Immature natural killer cell (primary cell): ENCODE measurements around the gene DLX5. TPM values are rescaled to one million over a fixed set of nuclear protein-coding genes. Genes with fewer than 3 reads are reported as not detected.

Experiments
- DNase-seq, 3 donors: peaks; one replicate each; pipeline ENCODE4 v3.0.0; 2022; ENCODE audit warnings: mixed read lengths in 1 of 3
- H3K27ac Mint-ChIP-seq, 6 donors: one replicate each; pipeline ENCODE4 v1.8.0; 2020; ENCODE audit warnings: mixed read lengths in 6 of 6, mild to moderate bottlenecking in 5 of 6, inconsistent platforms in 4 of 6, moderate library complexity in 3 of 6
- H3K27me3 Mint-ChIP-seq, 3 donors: one replicate each; pipeline ENCODE4 v1.8.0; 2020 to 2021; ENCODE audit warnings: low read depth in 3 of 3, mild to moderate bottlenecking in 3 of 3, mixed read lengths in 3 of 3, moderate library complexity in 3 of 3, inconsistent platforms in 1 of 3
- H3K36me3 Mint-ChIP-seq, 3 donors: one replicate each; pipeline ENCODE4 v1.8.0; 2020; ENCODE audit warnings: mixed read lengths in 3 of 3, inconsistent platforms in 2 of 3, mild to moderate bottlenecking in 2 of 3
- H3K4me1 Mint-ChIP-seq, 2 donors: one replicate each; pipeline ENCODE4 v1.8.0; 2020; ENCODE audit warnings: inconsistent platforms in 2 of 2, mild to moderate bottlenecking in 2 of 2, mixed read lengths in 2 of 2, moderate library complexity in 1 of 2
- H3K4me3 Mint-ChIP-seq, 5 donors: one replicate each; pipeline ENCODE4 v1.8.0; 2020; ENCODE audit warnings: mild to moderate bottlenecking in 5 of 5, mixed read lengths in 5 of 5, inconsistent platforms in 3 of 5, moderate library complexity in 3 of 5
- H3K9me3 Mint-ChIP-seq, 6 donors: one replicate each; pipeline ENCODE4 v1.8.0; 2020; ENCODE audit warnings: mild to moderate bottlenecking in 6 of 6, mixed read lengths in 6 of 6, inconsistent platforms in 4 of 6, moderate library complexity in 3 of 6
- polyA plus RNA-seq, 3 donors: library from polyadenylated mRNA; unstranded; fragments of 300-500 nt; fragmentation: Illumina TruSeq; gene quantifications; one replicate each; pipeline ENCODE4 v1.2.3, GENCODE V29; 2021

The DLX5 gene
- polyA plus RNA-seq, 3 donors from 2014 or later = not detected

- no peak overlapping the region for H3K4me3 Mint-ChIP-seq
- peaks cover 11 to 34% (median 16%) of the 10 kb centered on the region in 3 donors for H3K27me3 Mint-ChIP-seq
- H3K9me3 Mint-ChIP-seq = peaks cover 0 to 2% (median 0%) of the 10 kb centered on the region in 6 donors
- H3K36me3 Mint-ChIP-seq = no peaks in the 10 kb centered on the region
- H3K27ac Mint-ChIP-seq = no peak overlapping the region
- H3K4me1 Mint-ChIP-seq = no peaks in the 10 kb centered on the region
- DNase-seq = no peak
Observed at GRCh38 chr7:96985992-96986391, 38.6 kb downstream of the DLX5 start.

- H3K27ac Mint-ChIP-seq = no peak overlapping the region
- peaks cover 0 to 2% (median 0%) of the 10 kb centered on the region in 6 donors for H3K9me3 Mint-ChIP-seq
- DNase-seq = no peak
- H3K4me3 Mint-ChIP-seq = no peak overlapping the region
- H3K36me3 Mint-ChIP-seq = no peaks in the 10 kb centered on the region
- H3K4me1 Mint-ChIP-seq = no peaks in the 10 kb centered on the region
- peaks cover 3 to 14% (median 7%) of the 10 kb centered on the region in 3 donors for H3K27me3 Mint-ChIP-seq
Observed at GRCh38 chr7:96982586-96982985, 42.0 kb downstream of the DLX5 start.

GRCh38 chr7:96979551-96980276, 44.9 kb downstream of the DLX5 start:
- Mint-ChIP-seq H3K36me3 (no peaks in the 10 kb centered on the region), H3K27me3 (peaks cover 0 to 7% (median 4%) of the 10 kb centered on the region in 3 donors), H3K4me3 (no peak overlapping the region), H3K27ac (no peak overlapping the region), H3K4me1 (no peaks in the 10 kb centered on the region), H3K9me3 (no peaks in the 10 kb centered on the region)
- DNase-seq = no peak

GRCh38 chr7:96977445-96977844, 47.2 kb downstream of the DLX5 start:
- no peak overlapping the region for H3K27ac Mint-ChIP-seq
- H3K36me3 Mint-ChIP-seq = no peaks in the 10 kb centered on the region
- no peaks in the 10 kb centered on the region for H3K9me3 Mint-ChIP-seq
- H3K27me3 Mint-ChIP-seq = peaks cover 3 to 7% (median 6%) of the 10 kb centered on the region in 3 donors
- no peaks in the 10 kb centered on the region for H3K4me1 Mint-ChIP-seq
- no peak overlapping the region for H3K4me3 Mint-ChIP-seq
- no peak for DNase-seq

GRCh38 chr7:96976106-96976505, 48.5 kb downstream of the DLX5 start:
- H3K4me1 Mint-ChIP-seq = no peaks in the 10 kb centered on the region
- no peak overlapping the region for H3K27ac Mint-ChIP-seq
- H3K9me3 Mint-ChIP-seq = no peaks in the 10 kb centered on the region
- H3K27me3 Mint-ChIP-seq = peaks cover 4 to 8% (median 5%) of the 10 kb centered on the region in 3 donors
- H3K4me3 Mint-ChIP-seq = no peak overlapping the region
- DNase-seq = no peak
- no peaks in the 10 kb centered on the region for H3K36me3 Mint-ChIP-seq

- H3K27ac Mint-ChIP-seq = no peak overlapping the region
Observed at GRCh38 chr7:96973986-96974385, 50.6 kb downstream of the DLX5 start.

GRCh38 chr7:96970739-96971138, 53.9 kb downstream of the DLX5 start:
- H3K9me3 Mint-ChIP-seq = no peaks in the 10 kb centered on the region
- no peaks in the 10 kb centered on the region for H3K36me3 Mint-ChIP-seq
- peaks cover 5 to 8% (median 6%) of the 10 kb centered on the region in 3 donors for H3K27me3 Mint-ChIP-seq
- no peak overlapping the region for H3K4me3 Mint-ChIP-seq
- DNase-seq = no peak
- no peak overlapping the region for H3K27ac Mint-ChIP-seq
- no peaks in the 10 kb centered on the region for H3K4me1 Mint-ChIP-seq

More at GRCh38 chr7:96973986-96974385, 50.6 kb downstream of the DLX5 start:
- Mint-ChIP-seq H3K4me1 (no peaks in the 10 kb centered on the region), H3K36me3 (no peaks in the 10 kb centered on the region), H3K27me3 (peaks cover 4 to 10% (median 5%) of the 10 kb centered on the region in 3 donors), H3K9me3 (no peaks in the 10 kb centered on the region), H3K4me3 (no peak overlapping the region)
- no peak for DNase-seq

Other genes with a start within 250 kb of the DLX5 start
- gene DLX6, start 19.3 kb downstream of the DLX5 start, polyA plus RNA-seq = not detected
- gene SDHAF3, start 92.9 kb upstream of the DLX5 start, polyA plus RNA-seq = 10 to 100 TPM; 34.5 to 48.1 (median 36.8) TPM